OCI-LY1 (cell line): Measurements from ENCODE around the gene EVC.

Experiments
- H2AFZ ChIP-seq: fragments of 200-600 bp; sonication (generic), shearing (Covaris generic); 2 replicates; pipeline ENCODE4 v1.6.0; 2014; ENCODE audit warnings: antibody characterized with exemption, mild to moderate bottlenecking, low read length
- H3F3A ChIP-seq: fragments of 200-600 bp; sonication (generic), shearing (Covaris generic); 2 replicates; pipeline ENCODE4 v1.6.0; 2014; ENCODE audit warnings: mild to moderate bottlenecking, antibody characterized with exemption, low read length, moderate library complexity; ENCODE audit not compliant: insufficient read depth
- H3K27ac ChIP-seq: fragments of 200-600 bp; sonication (generic); 2 replicates; pipeline ENCODE4 v1.5.1; 2014; ENCODE audit warnings: low read length, mixed run types, mild to moderate bottlenecking, low read depth; ENCODE audit not compliant: poor library complexity, severe bottlenecking
- H3K27me3 ChIP-seq: fragments of 200-600 bp; sonication (generic); 2 replicates; pipeline ENCODE4 v1.6.0; 2014; ENCODE audit warnings: antibody characterized with exemption, mild to moderate bottlenecking, low read length, moderate library complexity; ENCODE audit not compliant: insufficient read depth
- H3K36me3 ChIP-seq: fragments of 200-600 bp; sonication (generic); 2 replicates; pipeline ENCODE4 v1.6.1; 2014; ENCODE audit warnings: mild to moderate bottlenecking, antibody characterized with exemption, low read length, moderate library complexity, mixed read lengths; ENCODE audit not compliant: insufficient read depth
- H3K4me1 ChIP-seq: fragments of 200-600 bp; sonication (generic); 2 replicates; pipeline ENCODE4 v1.5.1; 2014; ENCODE audit warnings: mild to moderate bottlenecking, low read length, moderate library complexity; ENCODE audit not compliant: insufficient read depth, severe bottlenecking
- H3K4me2 ChIP-seq: fragments of 200-600 bp; sonication (generic), shearing (Covaris generic); 2 replicates; pipeline ENCODE4 v1.6.1; 2014; ENCODE audit warnings: low read length
- H3K4me3 ChIP-seq: fragments of 200-600 bp; sonication (generic); 2 replicates; pipeline ENCODE4 v1.5.1; 2014; ENCODE audit warnings: low read length, low read depth, mild to moderate bottlenecking, mixed read lengths; ENCODE audit not compliant: poor library complexity, severe bottlenecking
- H3K79me2 ChIP-seq: fragments of 200-600 bp; shearing (Covaris generic); 2 replicates; pipeline ENCODE4 v1.6.1; 2016; ENCODE audit warnings: mixed run types, low read length, mixed read lengths; ENCODE audit not compliant: insufficient read depth
- H3K9ac ChIP-seq: fragments of 200-600 bp; sonication (generic), shearing (Covaris generic); 2 replicates; pipeline ENCODE4 v1.6.1; 2014; ENCODE audit warnings: mild to moderate bottlenecking, low read length, mixed read lengths
- H3K9me2 ChIP-seq: fragments of 200-600 bp; sonication (generic), shearing (Covaris generic); 2 replicates; pipeline ENCODE4 v1.6.1; 2014; ENCODE audit warnings: low read depth, mild to moderate bottlenecking, low read length, mixed read lengths
- H3K9me3 ChIP-seq: fragments of 200-600 bp; shearing (Covaris generic); 2 replicates; pipeline ENCODE4 v1.6.1; 2014; ENCODE audit warnings: low read length, mixed read lengths
- H4K20me1 ChIP-seq: fragments of 200-600 bp; sonication (generic), shearing (Covaris generic); 2 replicates; pipeline ENCODE4 v1.6.0; 2016; ENCODE audit warnings: mild to moderate bottlenecking, low read length; ENCODE audit not compliant: insufficient read depth
- EZH2 ChIP-seq: fragments of 200-600 bp; sonication (generic), shearing (Covaris generic); IDR thresholded peaks from 2 replicates; pipeline ENCODE4 v1.8.0; 2017; ENCODE audit warnings: borderline replicate concordance, mixed run types, mild to moderate bottlenecking, antibody characterized with exemption, low read length, moderate library complexity, mixed read lengths
- TF ChIP-seq, protein P1 (sequence below): fragments of 200-600 bp; sonication (generic), shearing (Covaris generic); IDR thresholded peaks from 2 replicates; pipeline ENCODE4 v1.5.1; 2017; ENCODE audit warnings: mild to moderate bottlenecking, antibody characterized with exemption, low read length, moderate library complexity, mixed read lengths

Gene EVC

DNA sequence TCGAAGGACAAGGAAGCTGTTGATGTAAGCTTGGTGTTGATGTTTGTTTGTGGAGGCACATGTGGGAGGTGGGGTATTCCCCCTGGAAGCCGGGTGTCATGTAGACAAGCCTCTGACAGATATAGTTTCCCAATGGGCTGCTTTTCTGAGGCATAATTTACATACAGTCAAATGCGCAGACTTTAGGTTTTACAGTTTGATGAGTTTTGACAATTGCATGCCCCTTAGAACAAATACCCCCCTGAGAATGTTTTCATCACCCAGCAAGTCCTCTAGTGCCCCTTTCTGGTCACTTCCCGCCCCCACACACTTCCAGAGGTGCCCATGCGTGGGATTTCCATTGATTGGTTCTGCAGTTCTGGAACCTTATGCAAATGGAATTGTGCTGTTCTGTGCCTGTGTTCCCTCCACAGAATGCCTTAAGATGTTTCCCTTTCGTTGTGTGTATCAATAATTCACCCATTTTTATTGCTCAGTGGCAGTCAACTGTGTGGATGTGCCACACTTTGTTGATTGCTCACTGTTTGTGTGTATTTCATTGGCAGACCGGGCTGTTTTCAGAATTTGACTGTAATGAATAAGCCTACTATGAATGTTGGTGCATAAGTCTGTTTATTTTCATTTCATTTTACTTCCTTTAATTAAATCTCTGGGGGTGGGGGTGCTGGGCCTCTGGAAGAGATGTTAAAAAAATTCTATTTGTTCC, 8.5 kb downstream of the EVC start:
- peaks cover 12% of the 10 kb centered on the region for H3K36me3 ChIP-seq
- H3K79me2 ChIP-seq: no peaks in the 10 kb centered on the region
- H3K9ac ChIP-seq: no peak overlapping the region
- no peaks in the 10 kb centered on the region for H3F3A ChIP-seq
- H3K4me2 ChIP-seq: no peak overlapping the region
- H3K9me3 ChIP-seq: no peaks in the 10 kb centered on the region
- H3K4me1 ChIP-seq: peaks cover 11% of the 10 kb centered on the region
- no peak for TF ChIP-seq EZH2
- TF ChIP-seq, protein P1, sequence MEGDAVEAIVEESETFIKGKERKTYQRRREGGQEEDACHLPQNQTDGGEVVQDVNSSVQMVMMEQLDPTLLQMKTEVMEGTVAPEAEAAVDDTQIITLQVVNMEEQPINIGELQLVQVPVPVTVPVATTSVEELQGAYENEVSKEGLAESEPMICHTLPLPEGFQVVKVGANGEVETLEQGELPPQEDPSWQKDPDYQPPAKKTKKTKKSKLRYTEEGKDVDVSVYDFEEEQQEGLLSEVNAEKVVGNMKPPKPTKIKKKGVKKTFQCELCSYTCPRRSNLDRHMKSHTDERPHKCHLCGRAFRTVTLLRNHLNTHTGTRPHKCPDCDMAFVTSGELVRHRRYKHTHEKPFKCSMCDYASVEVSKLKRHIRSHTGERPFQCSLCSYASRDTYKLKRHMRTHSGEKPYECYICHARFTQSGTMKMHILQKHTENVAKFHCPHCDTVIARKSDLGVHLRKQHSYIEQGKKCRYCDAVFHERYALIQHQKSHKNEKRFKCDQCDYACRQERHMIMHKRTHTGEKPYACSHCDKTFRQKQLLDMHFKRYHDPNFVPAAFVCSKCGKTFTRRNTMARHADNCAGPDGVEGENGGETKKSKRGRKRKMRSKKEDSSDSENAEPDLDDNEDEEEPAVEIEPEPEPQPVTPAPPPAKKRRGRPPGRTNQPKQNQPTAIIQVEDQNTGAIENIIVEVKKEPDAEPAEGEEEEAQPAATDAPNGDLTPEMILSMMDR: no peak
- no peak overlapping the region for H2AFZ ChIP-seq
- no peak overlapping the region for H3K27ac ChIP-seq
- H3K9me2 ChIP-seq: no peaks in the 10 kb centered on the region
- H3K4me3 ChIP-seq: no peak overlapping the region
- no peaks in the 10 kb centered on the region for H3K27me3 ChIP-seq
- H4K20me1 ChIP-seq: no peaks in the 10 kb centered on the region

DNA sequence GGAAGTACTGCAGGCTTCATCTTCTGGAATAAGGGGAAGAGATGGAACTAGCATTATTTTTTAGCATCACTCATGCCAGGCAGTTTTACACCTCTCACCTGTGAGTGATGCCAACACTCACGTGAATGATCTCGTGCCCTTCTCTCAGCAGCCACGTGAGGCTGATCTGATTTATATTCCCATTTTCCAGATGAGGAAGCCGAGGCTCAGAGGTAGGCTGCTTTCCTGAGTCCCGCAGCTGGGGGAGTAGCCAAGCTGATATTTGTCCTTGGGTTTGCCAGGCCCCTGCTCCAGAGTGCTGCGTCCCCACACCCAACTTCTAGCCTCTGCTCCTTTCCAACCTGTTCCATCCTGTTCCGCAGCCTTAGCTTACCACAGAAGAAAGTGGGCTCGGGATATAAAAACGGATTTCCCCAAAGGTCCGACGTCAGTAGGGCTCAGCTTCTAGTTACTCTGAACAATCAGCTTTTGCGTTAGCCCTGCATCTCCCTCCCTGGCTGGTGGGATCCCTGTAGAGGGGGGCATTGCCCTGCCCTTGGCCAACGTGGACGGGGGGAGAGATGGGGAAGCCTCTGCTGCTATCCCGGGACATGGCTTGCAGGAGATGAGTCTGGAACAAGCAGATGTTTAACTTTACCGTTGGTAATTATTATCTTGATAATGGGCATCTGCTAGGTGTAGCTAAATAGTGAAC, 9.3 kb downstream of the EVC start:
- Histone ChIP-seq H3F3A (no peaks in the 10 kb centered on the region), H3K27ac (no peak overlapping the region), H3K4me2 (no peak overlapping the region)

DNA sequence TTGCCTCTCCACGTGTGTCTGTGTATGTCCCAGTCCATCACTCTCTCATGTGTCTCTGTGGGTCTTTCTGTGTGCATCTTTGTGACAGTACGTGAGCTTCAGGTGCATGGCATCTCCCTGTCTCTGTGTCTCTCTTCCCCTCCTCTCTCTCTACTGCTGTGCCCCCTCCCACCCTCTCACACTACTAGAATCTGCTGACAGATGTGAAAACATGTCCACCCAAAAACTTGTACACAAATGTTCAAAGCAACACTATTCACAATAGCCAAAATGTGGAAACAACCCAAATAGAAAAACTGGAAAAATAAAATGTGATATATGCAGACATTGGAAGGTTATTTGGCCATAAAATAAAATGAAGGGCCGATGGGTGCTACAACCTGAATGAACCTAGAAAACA, 10.0 kb downstream of the EVC start:
- H3K9me2 ChIP-seq: no peaks in the 10 kb centered on the region
- peaks cover 11% of the 10 kb centered on the region for H3K4me1 ChIP-seq
- no peak overlapping the region for H3K4me2 ChIP-seq
- H2AFZ ChIP-seq: no peak overlapping the region
- no peak overlapping the region for H3K9ac ChIP-seq
- no peak overlapping the region for H3K4me3 ChIP-seq
- no peaks in the 10 kb centered on the region for H3K79me2 ChIP-seq
- no peaks in the 10 kb centered on the region for H3F3A ChIP-seq
- TF ChIP-seq EZH2: no peak
- TF ChIP-seq, protein P1: no peak
- no peaks in the 10 kb centered on the region for H3K27me3 ChIP-seq
- peaks cover 15% of the 10 kb centered on the region for H3K36me3 ChIP-seq
- H3K27ac ChIP-seq: no peak overlapping the region
- no peaks in the 10 kb centered on the region for H4K20me1 ChIP-seq
- H3K9me3 ChIP-seq: no peaks in the 10 kb centered on the region

More for the DNA sequence above, 9.3 kb downstream of the EVC start:
- Histone ChIP-seq H3K36me3 (peaks cover 14% of the 10 kb centered on the region), H3K9ac (no peak overlapping the region), H3K27me3 (no peaks in the 10 kb centered on the region), H2AFZ (no peak overlapping the region), H4K20me1 (no peaks in the 10 kb centered on the region), H3K9me2 (no peaks in the 10 kb centered on the region), H3K9me3 (no peaks in the 10 kb centered on the region), H3K79me2 (no peaks in the 10 kb centered on the region), H3K4me3 (no peak overlapping the region), H3K4me1 (peaks cover 11% of the 10 kb centered on the region)
- TF ChIP-seq, protein P1: no peak
